B cell (primary cell): Measurements from ENCODE around the gene PPP1R14B. TPM values are rescaled to one million over a fixed set of nuclear protein-coding genes. Genes with fewer than 3 reads are reported as not detected.
A peak's percentile ranks its signal among the peaks of the same experiment; 100 is the strongest.

Source experiments
- ATAC-seq: fragments of 200-7000 bp; cut with Tn5 transposase; one replicate; pipeline ENCODE4 v1.10.0; 2021; ENCODE audit warnings: low read depth, mild to moderate bottlenecking, moderate number of reproducible peaks, moderate library complexity
- CTCF ChIA-PET: fragments of 350-600 bp; sonication (Branson Sonifier 250); formaldehyde crosslinking; loops from one replicate; lab custom pipeline; 2021; ENCODE audit warnings: antibody characterized with exemption, inconsistent platforms; lab: Charles Lee
- POLR2A ChIA-PET: fragments of 350-600 bp; sonication (Branson Sonifier 250); formaldehyde crosslinking; loops from one replicate; lab custom pipeline; 2021; ENCODE audit warnings: antibody characterized with exemption; lab: Charles Lee
- DNase-seq: peaks from one replicate; pipeline ENCODE4 v3.0.0; 2013
- H2AFZ ChIP-seq: 2 replicates; pipeline ENCODE4 v1.6.1; 2012; ENCODE audit warnings: mild to moderate bottlenecking, low read depth, low read length; ENCODE audit not compliant: insufficient read depth, poor library complexity, severe bottlenecking
- H3K27ac ChIP-seq, 2 donors: 1 replicate in 1 of 2; 2 replicates in 1 of 2; pipeline ENCODE4 v1.5.1; 2012 to 2013; ENCODE audit warnings: low read length in 2 of 2, mild to moderate bottlenecking in 2 of 2, moderate library complexity in 1 of 2
- H3K27me3 ChIP-seq, 4 experiments: fragments of 200-600 bp in 1 of 4; sonication (generic) in 1 of 4; replicated peaks in 1 of 4; 1 replicate in 2 of 4; 2 replicates in 2 of 4; pipeline versions ENCODE4 v1.6.1 to v1.7.0; 2013 to 2016; ENCODE audit warnings: low read length in 3 of 4, mild to moderate bottlenecking in 2 of 4, mixed read lengths in 1 of 4, moderate library complexity in 1 of 4; ENCODE audit not compliant: insufficient read depth in 4 of 4, control insufficient read depth in 3 of 4; ENCODE audit errors: control extremely low read depth in 1 of 4
- H3K36me3 ChIP-seq, 2 experiments: replicated peaks in 1 of 2; 1 replicate in 1 of 2; 2 replicates in 1 of 2; pipeline versions ENCODE4 v1.6.1 to v1.7.1; 2013; ENCODE audit warnings: low read length in 1 of 2; ENCODE audit not compliant: insufficient read depth in 2 of 2, control insufficient read depth in 1 of 2; ENCODE audit errors: control extremely low read depth in 1 of 2, extremely low read depth in 1 of 2
- H3K4me1 ChIP-seq, 2 donors: fragments of 200-600 bp in 1 of 2; sonication (generic) in 1 of 2; 1 replicate in 1 of 2; 2 replicates in 1 of 2; pipeline versions ENCODE4 v1.5.1 to v1.6.1; 2013 to 2017; ENCODE audit warnings: low read length in 2 of 2; ENCODE audit not compliant: control insufficient read depth in 2 of 2, insufficient read depth in 2 of 2
- H3K4me2 ChIP-seq: replicated peaks from 2 replicates; pipeline ENCODE3; 2012; ENCODE audit warnings: mild to moderate bottlenecking, low read depth, low read length; ENCODE audit not compliant: poor library complexity, severe bottlenecking
- H3K4me3 ChIP-seq, 5 experiments: fragments of 200-600 bp in 1 of 5; sonication (generic) in 1 of 5; 1 replicate in 3 of 5; 2 replicates in 2 of 5; pipeline versions ENCODE4 v1.5.1 to v1.7.0; 2011 to 2016; ENCODE audit warnings: low read length in 4 of 5, mild to moderate bottlenecking in 4 of 5, low read depth in 2 of 5, control low read depth in 1 of 5, moderate library complexity in 1 of 5; ENCODE audit not compliant: insufficient read depth in 1 of 5; ENCODE audit errors: control extremely low read depth in 1 of 5, extremely low read depth in 1 of 5
- H3K79me2 ChIP-seq: fragments of 200-600 bp; sonication (generic); one replicate; pipeline ENCODE4 v1.6.0; 2016; ENCODE audit warnings: low read length; ENCODE audit not compliant: control insufficient read depth, insufficient read depth
- H3K9ac ChIP-seq: fragments of 200-600 bp; sonication (generic); 2 replicates; pipeline ENCODE4 v1.6.1; 2017; ENCODE audit warnings: mild to moderate bottlenecking, low read length, moderate library complexity
- H3K9me3 ChIP-seq, 3 donors: one replicate each; pipeline versions ENCODE4 v1.6.1 to v1.7.1; 2013; ENCODE audit warnings: low read length in 2 of 3; ENCODE audit not compliant: control insufficient read depth in 2 of 3, insufficient read depth in 1 of 3; ENCODE audit errors: control extremely low read depth in 1 of 3
- H4K20me1 ChIP-seq: 2 replicates; pipeline ENCODE4 v1.6.0; 2012; ENCODE audit warnings: mild to moderate bottlenecking, low read length; ENCODE audit not compliant: insufficient read depth, control insufficient read depth, poor library complexity, severe bottlenecking
- H3K27ac Mint-ChIP-seq: one replicate; pipeline ENCODE4 v1.8.0; 2021; ENCODE audit warnings: mixed read lengths
- H3K27me3 Mint-ChIP-seq: one replicate; pipeline ENCODE4 v1.8.0; 2021; ENCODE audit warnings: mixed read lengths
- H3K4me1 Mint-ChIP-seq: one replicate; pipeline ENCODE4 v1.8.0; 2021; ENCODE audit warnings: mixed read lengths
- H3K4me3 Mint-ChIP-seq: one replicate; pipeline ENCODE4 v1.8.0; 2021; ENCODE audit warnings: mixed read lengths
- H3K9me3 Mint-ChIP-seq: one replicate; pipeline ENCODE4 v1.8.0; 2022; ENCODE audit warnings: mixed read lengths; ENCODE audit not compliant: insufficient read depth
- CTCF ChIP-seq: fragments of 200-600 bp; IDR thresholded peaks from one replicate; pipeline ENCODE4 v1.8.0; 2022; ENCODE audit warnings: antibody characterized with exemption, mild to moderate bottlenecking
- EZH2 ChIP-seq: IDR thresholded peaks from 2 replicates; pipeline ENCODE4 v1.6.1; 2012; ENCODE audit warnings: borderline replicate concordance, low read depth, mild to moderate bottlenecking, moderate library complexity, low read length; ENCODE audit not compliant: insufficient read depth, poor library complexity, severe bottlenecking
- WGBS: methylation state at CpG from one replicate; pipeline ENCODE4 v1.1.5; 2013; ENCODE audit warnings: missing lambda C conversion rate; ENCODE audit not compliant: insufficient coverage; 5-methylcytosine and 5-hydroxymethylcytosine counted together
- intact Hi-C: fragments of 100-400 bp; cut with micrococcal nuclease; formaldehyde crosslinking; loops from one replicate; pipeline ENCODE4 v1.10.0; 2022
- polyA plus RNA-seq: library from polyadenylated mRNA; depleted of rRNA; stranded (reverse); fragments of >200 nt; gene quantifications from 2 replicates; pipeline ENCODE4 v1.2.3, GENCODE V29; 2012
- total RNA-seq, 2 donors: library from RNA; stranded (reverse); fragments of 120-200 nt in 1 of 2; gene quantifications; 1 replicate in 1 of 2; 2 replicates in 1 of 2; pipeline versions ENCODE4 v1.2.3 to v1.2.4, GENCODE V29; 2013 to 2022

PPP1R14B gene
- total and polyA plus RNA-seq, 2 donors (not counting 1 experiment from before 2014, with no cell fraction given), result 41.2 to 51.0 TPM

GRCh38 chr11:64241491-64242374 lies 5.0 kb downstream of the PPP1R14B start:
- WGBS, result under 1% methylated on average over 60 of the region's 63 CpGs

More at GRCh38 chr11:64241491-64242374, 5.0 kb downstream of the PPP1R14B start:
- peak overlapping the region; percentile 98 for H3K27ac ChIP-seq
- DNase-seq (no peak), ATAC-seq (no peak)
- H4K20me1 ChIP-seq, result peaks cover 7% of the 10 kb centered on the region
- peak overlapping the region in 4 of 5 experiments; percentile 76 to 91 (median 83) for H3K4me3 ChIP-seq
- H3K9me3 ChIP-seq, result no peaks in the 10 kb centered on the region
- intact Hi-C loops, result loop anchor here (1.0 to 2.0 kb wide), 6 partner anchors 11 to 64 kb away; partner anchors contain the start of genes BAD, DNAJC4, ESRRA and FERMT3
- POLR2A ChIA-PET, result interaction anchor here (0.8 to 1.4 kb wide), 14 partner anchors 8 to 76 kb away, joined by 3 to 11 read pairs (median 5); partner anchors contain the start of genes DNAJC4, ESRRA, GPR137 and NUDT22
- H3K9ac ChIP-seq, result peak overlapping the region; percentile 81
- peak overlapping the region; percentile 97 for H3K27ac Mint-ChIP-seq
- no peak for TF ChIP-seq CTCF
- no peak for TF ChIP-seq EZH2
- peaks cover 0 to 32% of the 10 kb centered on the region in 2 experiments for H3K36me3 ChIP-seq
- no peaks in the 10 kb centered on the region for H3K9me3 Mint-ChIP-seq
- H3K27me3 Mint-ChIP-seq, result no peaks in the 10 kb centered on the region
- H3K4me1 Mint-ChIP-seq, result peaks cover 65% of the 10 kb centered on the region
- peak overlapping the region; percentile 99 for H3K4me2 ChIP-seq
- CTCF ChIA-PET, result interaction anchor here (1.0 to 1.9 kb wide), 8 partner anchors 9 to 76 kb away, joined by 3 to 16 read pairs (median 6); partner anchors contain the start of genes ESRRA, FERMT3, NUDT22 and PRDX5
- peaks cover 28 to 64% of the 10 kb centered on the region in 2 donors for H3K4me1 ChIP-seq
- H2AFZ ChIP-seq, result peak overlapping the region; percentile 73
- H3K79me2 ChIP-seq, result peaks cover 9% of the 10 kb centered on the region
- no peaks in the 10 kb centered on the region for H3K27me3 ChIP-seq
- H3K4me3 Mint-ChIP-seq, result peak overlapping the region; percentile 91
